DMS153 (cell line): Measurements from ENCODE around the gene EPS8.

ENCODE experiments used
- DNase-seq: peaks from one replicate; lab custom pipeline; 2025; lab: John Stamatoyannopoulos, UW

The EPS8 gene

GRCh38 chr12:15690320-15690719 is 98.9 kb downstream of the EPS8 start:
- no peak for DNase-seq

- DNase-seq = no peak
These were observed 99.4 kb downstream of the EPS8 start for GRCh38 chr12:15689751-15690191.

GRCh38 chr12:15688838-15689625 is 100.2 kb downstream of the EPS8 start:
- no peak for DNase-seq

GRCh38 chr12:15688202-15688736 is 100.9 kb downstream of the EPS8 start:
- DNase-seq = no peak

GRCh38 chr12:15687583-15687982 is 101.6 kb downstream of the EPS8 start:
- no peak for DNase-seq

- DNase-seq = no peak
These were observed 104.1 kb downstream of the EPS8 start for GRCh38 chr12:15684896-15685658.

- DNase-seq = no peak
These were observed 106.4 kb downstream of the EPS8 start for GRCh38 chr12:15682826-15683225.

GRCh38 chr12:15679151-15679550 is 110.0 kb downstream of the EPS8 start:
- DNase-seq = no peak

GRCh38 chr12:15677726-15678201 is 111.4 kb downstream of the EPS8 start:
- DNase-seq = no peak

- no peak for DNase-seq
These were observed 112.0 kb downstream of the EPS8 start for GRCh38 chr12:15677228-15677627.

- no peak for DNase-seq
These were observed 116.4 kb downstream of the EPS8 start for GRCh38 chr12:15672671-15673270.

- no peak for DNase-seq
These were observed 118.4 kb downstream of the EPS8 start for GRCh38 chr12:15670756-15671155.

- no peak for DNase-seq
These were observed 119.8 kb downstream of the EPS8 start for GRCh38 chr12:15669256-15669948.

GRCh38 chr12:15664491-15664890 is 124.7 kb downstream of the EPS8 start:
- DNase-seq = no peak

- no peak for DNase-seq
These were observed 126.1 kb downstream of the EPS8 start for GRCh38 chr12:15662983-15663659.

- DNase-seq = no peak
These were observed 126.7 kb downstream of the EPS8 start for GRCh38 chr12:15662303-15662980.

GRCh38 chr12:15651371-15651770 is 137.8 kb downstream of the EPS8 start:
- no peak for DNase-seq

- no peak for DNase-seq
These were observed 138.6 kb downstream of the EPS8 start for GRCh38 chr12:15650399-15651128.

- no peak for DNase-seq
These were observed 139.8 kb downstream of the EPS8 start for GRCh38 chr12:15649347-15649746.

- DNase-seq = no peak
These were observed 140.6 kb downstream of the EPS8 start for GRCh38 chr12:15648558-15648957.
